GM23338 (cell line): ENCODE measurements around the gene MCC. TPM values are rescaled to one million over a fixed set of nuclear protein-coding genes. Genes with fewer than 3 reads are reported as not detected.

Source experiments
- ATAC-seq: fragments of 200-7000 bp; cut with Tn5 transposase; 3 replicates; pipeline ENCODE4 v1.9.1; 2020
- DNase-seq: peaks from one replicate; pipeline ENCODE4 v3.0.0-alpha.2; 2015; ENCODE audit warnings: low spot score
- H2AFZ ChIP-seq: fragments of 200-600 bp; sonication (generic); 2 replicates; pipeline ENCODE4 v1.8.0; 2016; ENCODE audit warnings: antibody characterized with exemption, mild to moderate bottlenecking, moderate library complexity
- H3F3A ChIP-seq: fragments of 200-600 bp; sonication (generic); replicated peaks from 2 replicates; pipeline ENCODE4 v1.8.0; 2017; ENCODE audit warnings: antibody characterized with exemption, mixed run types, low read depth
- H3K27ac ChIP-seq: fragments of 200-600 bp; sonication (generic); 2 replicates; pipeline ENCODE4 v1.6.1; 2016; ENCODE audit warnings: low read depth
- H3K27me3 ChIP-seq: fragments of 200-600 bp; sonication (generic); 2 replicates; pipeline ENCODE4 v1.8.0; 2016; ENCODE audit warnings: mild to moderate bottlenecking, mixed run types, moderate library complexity; ENCODE audit not compliant: insufficient read depth
- H3K36me3 ChIP-seq: fragments of 200-600 bp; sonication (generic); 2 replicates; pipeline ENCODE4 v1.8.0; 2016; ENCODE audit warnings: mild to moderate bottlenecking; ENCODE audit not compliant: insufficient read depth
- H3K4me1 ChIP-seq: fragments of 200-600 bp; sonication (generic); 2 replicates; pipeline ENCODE4 v1.8.0; 2016; ENCODE audit warnings: mild to moderate bottlenecking, moderate library complexity; ENCODE audit not compliant: insufficient read depth
- H3K4me2 ChIP-seq: fragments of 200-600 bp; sonication (generic); 2 replicates; pipeline ENCODE4 v1.7.1; 2017; ENCODE audit warnings: mixed run types
- H3K4me3 ChIP-seq: fragments of 200-600 bp; sonication (generic); 2 replicates; pipeline ENCODE4 v1.6.1; 2016; ENCODE audit warnings: mixed run types
- H3K79me2 ChIP-seq: fragments of 200-600 bp; sonication (generic); replicated peaks from 2 replicates; pipeline ENCODE4 v1.8.0; 2017; ENCODE audit warnings: mild to moderate bottlenecking; ENCODE audit not compliant: insufficient read depth
- H3K9me2 ChIP-seq: fragments of 200-600 bp; sonication (generic); 2 replicates; pipeline ENCODE4 v1.8.0; 2017; ENCODE audit not compliant: insufficient read depth
- H4K20me1 ChIP-seq: fragments of 200-600 bp; sonication (generic); replicated peaks from 2 replicates; pipeline ENCODE4 v1.8.0; 2017; ENCODE audit warnings: mild to moderate bottlenecking; ENCODE audit not compliant: insufficient read depth
- H3K27ac Mint-ChIP-seq: 2 replicates; pipeline ENCODE4 v1.8.0; 2020; ENCODE audit warnings: inconsistent platforms, mild to moderate bottlenecking, moderate library complexity, mixed read lengths
- H3K27me3 Mint-ChIP-seq: 3 replicates; pipeline ENCODE4 v1.8.0; 2022; ENCODE audit warnings: low read depth, mild to moderate bottlenecking, moderate library complexity, mixed read lengths, inconsistent platforms; ENCODE audit not compliant: insufficient read depth, poor library complexity
- H3K36me3 Mint-ChIP-seq: 3 replicates; pipeline ENCODE4 v1.8.0; 2021; ENCODE audit warnings: low read depth, mild to moderate bottlenecking, inconsistent platforms, moderate library complexity, mixed read lengths
- H3K4me1 Mint-ChIP-seq: 3 replicates; pipeline ENCODE4 v1.8.0; 2020; ENCODE audit warnings: mild to moderate bottlenecking, inconsistent platforms, mixed read lengths
- H3K4me3 Mint-ChIP-seq: 3 replicates; pipeline ENCODE4 v1.8.0; 2021; ENCODE audit warnings: moderate library complexity, mild to moderate bottlenecking, inconsistent platforms, mixed read lengths
- H3K9me3 Mint-ChIP-seq: 3 replicates; pipeline ENCODE4 v1.8.0; 2020; ENCODE audit warnings: moderate library complexity, mild to moderate bottlenecking, inconsistent platforms, mixed read lengths
- CREB1 ChIP-seq: fragments of 250-450 bp; sonication (Bioruptor Pico); IDR thresholded peaks from 2 replicates; pipeline ENCODE4 v1.5.0; 2020; ENCODE audit warnings: low read depth, mild to moderate bottlenecking, moderate library complexity
- EZH2 ChIP-seq: fragments of 200-600 bp; sonication (generic); IDR thresholded peaks from one replicate; pipeline ENCODE4 v1.8.0; 2017; ENCODE audit warnings: antibody characterized with exemption, mild to moderate bottlenecking, low read depth; ENCODE audit not compliant: unreplicated experiment
- EZH2phosphoT487 ChIP-seq: fragments of 200-600 bp; sonication (generic); IDR thresholded peaks from one replicate; pipeline ENCODE4 v1.8.1; 2018; ENCODE audit warnings: antibody characterized with exemption; ENCODE audit not compliant: unreplicated experiment
- JUNB ChIP-seq: IDR thresholded peaks from one replicate; pipeline ENCODE4 v1.6.1; 2016; ENCODE audit warnings: antibody characterized with exemption; ENCODE audit not compliant: unreplicated experiment
- NANOG ChIP-seq: IDR thresholded peaks from 2 replicates; pipeline ENCODE4 v1.6.1; 2016; ENCODE audit warnings: antibody characterized with exemption, borderline replicate concordance
- POLR2AphosphoS5 ChIP-seq: IDR thresholded peaks from 2 replicates; pipeline ENCODE4 v1.6.1; 2016; ENCODE audit warnings: antibody characterized with exemption, low read depth
- REST ChIP-seq: IDR thresholded peaks from one replicate; pipeline ENCODE4 v1.6.1; 2018; ENCODE audit warnings: antibody characterized with exemption; ENCODE audit not compliant: unreplicated experiment
- STAT1 ChIP-seq: IDR thresholded peaks from one replicate; pipeline ENCODE4 v1.6.1; 2016; ENCODE audit warnings: antibody characterized with exemption; ENCODE audit not compliant: unreplicated experiment
- ZNF114 ChIP-seq: fragments of 250-450 bp; sonication (Bioruptor Pico); IDR thresholded peaks from 2 replicates; pipeline ENCODE4 v1.5.0; 2020; ENCODE audit warnings: mild to moderate bottlenecking, moderate library complexity
- ZNF331 ChIP-seq: fragments of 250-450 bp; sonication (Bioruptor Pico); IDR thresholded peaks from 2 replicates; pipeline ENCODE4 v1.5.0; 2020; ENCODE audit warnings: low read depth, mild to moderate bottlenecking, moderate library complexity
- ZNF462 ChIP-seq: fragments of 250-450 bp; sonication (Bioruptor Pico); IDR thresholded peaks from 2 replicates; pipeline ENCODE4 v1.5.0; 2020; ENCODE audit warnings: mild to moderate bottlenecking, moderate library complexity
- polyA plus RNA-seq: library from polyadenylated mRNA; unstranded; fragments of >200 nt; fragmentation: Nextera tagmentation; extraction: Ambion mirVana; gene quantifications from 2 replicates; pipeline ENCODE4 v1.2.1, GENCODE V29; 2016
- total RNA-seq: library from RNA; depleted of rRNA; stranded (reverse); fragments of >200 nt; shearing (Covaris generic); gene quantifications from 2 replicates; pipeline ENCODE4 v1.2.3, GENCODE V29; 2014
- TF ChIP-seq, protein P1 (sequence below), 2 experiments: fragments of 200-600 bp in 1 of 2; sonication (generic) in 1 of 2; conservative IDR thresholded peaks; 2 replicates each; pipeline versions ENCODE4 v1.5.1 to v1.6.1; 2016 to 2017; ENCODE audit warnings: antibody characterized with exemption in 2 of 2, low read depth in 2 of 2, mild to moderate bottlenecking in 2 of 2, moderate library complexity in 1 of 2
- TF ChIP-seq, protein P2 (sequence below): IDR thresholded peaks from 2 replicates; pipeline ENCODE4 v1.6.1; 2016; ENCODE audit warnings: antibody characterized with exemption

MCC gene
- total and polyA plus RNA-seq, 2 experiments from 2014 or later, result 3.8 to 10.1 TPM

GRCh38 chr5:113527746-113528145 is 39.5 kb upstream of the MCC start:
- Histone ChIP-seq H3K36me3 (peaks cover 15% of the 10 kb centered on the region; the same call in 1 of the 2 replicates), H3K27ac (no peak overlapping the region), H3K27me3 (no peaks in the 10 kb centered on the region), H3K4me1 (peaks cover 15% of the 10 kb centered on the region), H3F3A (no peaks in the 10 kb centered on the region), H3K79me2 (no peaks in the 10 kb centered on the region; the same call in none of the 2 replicates), H3K9me2 (no peaks in the 10 kb centered on the region), H3K4me3 (no peak overlapping the region), H4K20me1 (no peaks in the 10 kb centered on the region), H2AFZ (no peak overlapping the region), H3K4me2 (no peak overlapping the region)
- Mint-ChIP-seq H3K36me3 (peaks cover 43% of the 10 kb centered on the region), H3K4me1 (peaks cover 11% of the 10 kb centered on the region; the same call in 2 of the 3 replicates), H3K27ac (no peak overlapping the region), H3K27me3 (no peaks in the 10 kb centered on the region), H3K9me3 (peaks cover 25% of the 10 kb centered on the region), H3K4me3 (no peak overlapping the region)
- DNase-seq (no peak), ATAC-seq (no peak)
- no peak for TF ChIP-seq EZH2phosphoT487
- TF ChIP-seq, protein P1, sequence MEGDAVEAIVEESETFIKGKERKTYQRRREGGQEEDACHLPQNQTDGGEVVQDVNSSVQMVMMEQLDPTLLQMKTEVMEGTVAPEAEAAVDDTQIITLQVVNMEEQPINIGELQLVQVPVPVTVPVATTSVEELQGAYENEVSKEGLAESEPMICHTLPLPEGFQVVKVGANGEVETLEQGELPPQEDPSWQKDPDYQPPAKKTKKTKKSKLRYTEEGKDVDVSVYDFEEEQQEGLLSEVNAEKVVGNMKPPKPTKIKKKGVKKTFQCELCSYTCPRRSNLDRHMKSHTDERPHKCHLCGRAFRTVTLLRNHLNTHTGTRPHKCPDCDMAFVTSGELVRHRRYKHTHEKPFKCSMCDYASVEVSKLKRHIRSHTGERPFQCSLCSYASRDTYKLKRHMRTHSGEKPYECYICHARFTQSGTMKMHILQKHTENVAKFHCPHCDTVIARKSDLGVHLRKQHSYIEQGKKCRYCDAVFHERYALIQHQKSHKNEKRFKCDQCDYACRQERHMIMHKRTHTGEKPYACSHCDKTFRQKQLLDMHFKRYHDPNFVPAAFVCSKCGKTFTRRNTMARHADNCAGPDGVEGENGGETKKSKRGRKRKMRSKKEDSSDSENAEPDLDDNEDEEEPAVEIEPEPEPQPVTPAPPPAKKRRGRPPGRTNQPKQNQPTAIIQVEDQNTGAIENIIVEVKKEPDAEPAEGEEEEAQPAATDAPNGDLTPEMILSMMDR (conservative IDR thresholded peaks at IDR 0.05; ENCODE audit: low read depth in 2 of 2), result no peak
- TF ChIP-seq ZNF331 (CRISPR knock-in tag), result no peak
- TF ChIP-seq, protein P2, sequence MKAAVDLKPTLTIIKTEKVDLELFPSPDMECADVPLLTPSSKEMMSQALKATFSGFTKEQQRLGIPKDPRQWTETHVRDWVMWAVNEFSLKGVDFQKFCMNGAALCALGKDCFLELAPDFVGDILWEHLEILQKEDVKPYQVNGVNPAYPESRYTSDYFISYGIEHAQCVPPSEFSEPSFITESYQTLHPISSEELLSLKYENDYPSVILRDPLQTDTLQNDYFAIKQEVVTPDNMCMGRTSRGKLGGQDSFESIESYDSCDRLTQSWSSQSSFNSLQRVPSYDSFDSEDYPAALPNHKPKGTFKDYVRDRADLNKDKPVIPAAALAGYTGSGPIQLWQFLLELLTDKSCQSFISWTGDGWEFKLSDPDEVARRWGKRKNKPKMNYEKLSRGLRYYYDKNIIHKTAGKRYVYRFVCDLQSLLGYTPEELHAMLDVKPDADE, result no peak
- TF ChIP-seq ZNF462 (CRISPR knock-in tag), result no peak
- no peak for TF ChIP-seq ZNF114 (CRISPR knock-in tag)
- TF ChIP-seq NANOG, result no peak
- no peak for TF ChIP-seq POLR2AphosphoS5
- no peak for TF ChIP-seq REST
- no peak for TF ChIP-seq JUNB
- TF ChIP-seq EZH2, result no peak
- no peak for TF ChIP-seq CREB1 (CRISPR knock-in tag)
- TF ChIP-seq STAT1, result no peak
